ENCODE results near the gene CADM2.

The CADM2 gene

DNA sequence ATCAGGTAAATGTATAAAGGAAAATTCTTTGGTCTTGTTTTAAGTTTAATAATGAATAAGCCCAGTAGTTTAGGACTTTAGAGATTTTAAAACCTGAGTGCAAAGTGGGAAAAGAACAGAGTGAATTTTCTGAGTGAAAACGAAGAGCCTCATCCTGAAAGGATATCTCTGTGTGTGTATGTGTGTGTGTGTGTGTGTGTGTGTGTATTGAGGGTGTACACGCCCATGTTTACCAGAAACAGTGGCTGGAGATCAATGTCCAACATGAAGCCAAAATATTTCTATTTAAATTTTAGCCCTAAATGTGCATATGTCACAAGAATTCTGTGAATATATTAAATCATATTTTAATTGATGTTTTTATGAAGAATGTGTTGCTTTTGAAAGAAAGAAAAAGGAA lies 549.9 kb downstream of the CADM2 start:
- no peak for TF ChIP-seq CTCF (IDR thresholded peaks at IDR 0.05; ENCODE audit: insufficient read depth, low read depth, low read length, missing control alignments)
- H3K4me3 ChIP-seq (ENCODE audit: low read length) = no peak overlapping the region
- DNase-seq (ENCODE audit: low read depth) = no peak

DNA sequence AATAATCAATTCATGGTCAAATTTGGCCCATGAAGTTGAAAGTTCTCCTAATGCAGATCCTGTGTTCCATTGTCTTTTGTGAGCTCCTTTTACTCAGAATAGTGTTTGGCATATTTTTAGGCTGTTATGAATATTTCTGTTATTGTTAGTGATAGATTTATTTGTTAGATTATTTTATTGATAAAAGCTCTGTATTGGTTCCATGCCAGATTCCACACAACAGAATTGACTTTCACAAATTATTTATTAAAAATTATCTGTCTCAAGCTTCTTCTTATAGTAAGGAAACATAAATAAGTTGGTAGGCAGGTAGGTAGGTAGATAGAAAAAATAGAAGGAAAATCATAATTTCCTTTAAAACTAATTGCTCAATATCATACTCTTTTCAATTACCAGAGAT lies 557.4 kb downstream of the CADM2 start:
- TF ChIP-seq CTCF (IDR thresholded peaks at IDR 0.05; ENCODE audit: insufficient read depth, low read depth, low read length, missing control alignments) = no peak
- H3K4me3 ChIP-seq (ENCODE audit: low read length) = no peak overlapping the region
- DNase-seq (ENCODE audit: low read depth) = no peak

- no peak for TF ChIP-seq CTCF (IDR thresholded peaks at IDR 0.05; ENCODE audit: insufficient read depth, low read depth, low read length, missing control alignments)
- no peak overlapping the region for H3K4me3 ChIP-seq (ENCODE audit: low read length)
- no peak for DNase-seq (ENCODE audit: low read depth)
Observed at GRCh38 chr3:85524104-85524503, 565.3 kb downstream of the CADM2 start.

- no peak for TF ChIP-seq CTCF (IDR thresholded peaks at IDR 0.05; ENCODE audit: insufficient read depth, low read depth, low read length, missing control alignments)
Observed at GRCh38 chr3:85525264-85525663, 566.5 kb downstream of the CADM2 start.

GRCh38 chr3:85533586-85533985 lies 574.8 kb downstream of the CADM2 start:
- no peak for TF ChIP-seq CTCF (IDR thresholded peaks at IDR 0.05; ENCODE audit: insufficient read depth, low read depth, low read length, missing control alignments)
- DNase-seq (ENCODE audit: low read depth) = no peak
- no peak overlapping the region for H3K4me3 ChIP-seq (ENCODE audit: low read length)

More at GRCh38 chr3:85525264-85525663, 566.5 kb downstream of the CADM2 start:
- DNase-seq (ENCODE audit: low read depth) = no peak
- no peak overlapping the region for H3K4me3 ChIP-seq (ENCODE audit: low read length)

- H3K4me3 ChIP-seq (ENCODE audit: low read length) = no peak overlapping the region
- DNase-seq (ENCODE audit: low read depth) = no peak
- no peak for TF ChIP-seq CTCF (IDR thresholded peaks at IDR 0.05; ENCODE audit: insufficient read depth, low read depth, low read length, missing control alignments)
Observed at GRCh38 chr3:85535517-85535916, 576.7 kb downstream of the CADM2 start.

DNA sequence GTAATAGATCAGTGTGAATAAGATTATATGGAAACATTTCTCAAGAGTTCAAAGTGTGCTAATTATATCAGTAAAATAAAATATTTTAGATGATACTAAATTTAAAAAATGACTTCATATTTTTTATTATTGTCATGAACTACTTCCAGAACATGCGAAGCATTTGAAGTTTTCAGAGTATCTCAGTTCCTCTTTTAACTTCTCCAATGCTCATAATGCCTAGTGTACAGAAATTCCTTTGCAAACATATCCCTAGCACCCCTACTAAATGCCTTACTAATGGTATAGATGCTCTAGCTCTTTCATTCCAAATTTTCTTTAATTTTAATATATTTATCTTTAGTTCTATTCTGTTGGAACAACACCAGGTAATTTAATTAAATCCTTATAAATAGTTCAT lies 580.4 kb downstream of the CADM2 start:
- no peak for DNase-seq (ENCODE audit: low read depth)
- H3K4me3 ChIP-seq (ENCODE audit: low read length) = no peak overlapping the region
- TF ChIP-seq CTCF (IDR thresholded peaks at IDR 0.05; ENCODE audit: insufficient read depth, low read depth, low read length, missing control alignments) = no peak
